ENCODE data around the gene TMEM121.

Gene TMEM121

DNA sequence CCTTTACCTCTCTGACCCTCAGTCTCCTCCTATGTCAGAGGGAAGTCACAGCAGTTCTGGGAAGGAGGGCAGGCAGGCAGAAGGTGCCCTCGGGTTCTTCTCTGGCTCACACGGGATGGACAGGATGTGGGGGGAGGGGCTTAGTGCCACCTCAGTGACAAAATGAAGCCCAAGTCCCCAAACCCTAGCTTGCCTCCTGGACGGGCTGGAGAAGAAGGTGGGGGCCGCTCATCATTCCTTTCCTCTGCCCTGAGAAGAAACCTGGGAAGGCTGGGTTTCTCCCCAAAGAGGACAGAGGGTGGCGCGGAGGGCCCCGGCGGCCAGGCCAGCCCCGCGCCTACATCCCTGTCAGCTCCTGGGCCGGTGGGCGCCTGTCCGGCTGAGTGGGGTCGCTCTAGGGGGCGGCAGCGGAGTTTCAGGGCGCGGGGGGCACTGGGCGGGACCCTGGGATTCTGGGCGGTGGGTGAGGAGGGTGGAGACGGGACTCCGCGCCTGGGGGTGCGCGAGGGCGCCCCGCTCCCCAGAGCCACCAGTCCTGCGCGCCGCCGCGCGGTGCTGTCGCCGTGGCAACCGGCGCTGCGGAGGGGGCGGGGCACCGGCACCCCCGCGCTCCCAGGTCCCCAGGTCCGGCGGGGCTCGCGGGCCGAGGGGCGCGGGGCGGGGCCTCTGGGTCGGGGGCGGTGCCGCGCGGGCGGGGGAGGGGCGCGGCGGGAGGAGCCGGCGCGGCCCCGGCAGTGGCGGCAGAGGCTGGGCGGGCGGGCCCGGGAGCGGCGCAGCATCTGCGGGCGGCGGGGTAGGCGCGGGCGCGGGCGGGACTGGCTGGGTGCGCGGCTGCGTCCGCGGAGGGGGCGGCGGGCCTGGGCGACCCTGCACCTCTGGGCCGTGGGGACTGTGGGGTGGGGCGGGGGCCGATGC, at the start of gene TMEM121:
Gene TMEM121 (plus strand): TSS at position 723 of the 915 bp plus-strand sequence. CDS start 2,252 bp downstream, outside the sequence.
- DNase-seq: peak; percentile 55

GRCh38 chr14:105476831-105477659, 49.3 kb upstream of the TMEM121 start:
- DNase-seq: no peak

DNA sequence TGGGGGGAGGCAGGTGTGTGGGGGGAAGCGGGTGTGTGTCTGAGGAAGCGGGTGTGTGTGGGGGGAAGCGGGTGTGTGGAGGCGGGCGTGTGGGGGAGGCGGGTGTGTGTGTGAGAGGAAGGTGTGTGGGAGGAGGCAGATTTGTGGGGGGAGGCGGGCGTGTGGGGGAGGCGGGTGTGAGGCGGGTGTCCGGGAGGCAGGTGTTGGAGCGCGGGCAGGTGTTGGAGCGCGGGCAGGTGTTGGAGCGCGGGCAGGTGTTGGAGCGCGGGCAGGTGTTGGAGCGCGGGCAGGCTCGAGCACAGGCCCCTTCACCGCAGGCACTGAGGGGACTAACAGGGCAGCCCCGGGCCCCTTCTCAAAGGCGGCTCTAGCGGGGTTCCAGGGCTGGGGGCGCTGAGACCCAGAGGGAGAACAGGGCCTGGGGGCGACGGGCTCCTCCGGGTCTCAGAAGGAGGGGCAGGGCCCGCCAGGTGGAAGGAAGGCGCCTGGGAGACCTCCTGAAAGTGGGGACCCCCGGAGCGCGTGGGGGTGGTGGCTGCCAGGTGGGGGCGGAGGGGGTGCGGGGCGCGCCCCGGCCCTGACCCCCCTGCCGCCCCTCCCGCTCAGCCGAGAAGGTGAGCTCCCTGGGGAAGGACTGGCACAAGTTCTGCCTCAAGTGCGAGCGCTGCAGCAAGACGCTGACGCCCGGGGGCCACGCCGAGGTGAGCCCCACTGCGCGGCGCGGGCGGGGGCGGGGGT, 48.6 kb upstream of the TMEM121 start:
- DNase-seq: peak; percentile 31

DNA sequence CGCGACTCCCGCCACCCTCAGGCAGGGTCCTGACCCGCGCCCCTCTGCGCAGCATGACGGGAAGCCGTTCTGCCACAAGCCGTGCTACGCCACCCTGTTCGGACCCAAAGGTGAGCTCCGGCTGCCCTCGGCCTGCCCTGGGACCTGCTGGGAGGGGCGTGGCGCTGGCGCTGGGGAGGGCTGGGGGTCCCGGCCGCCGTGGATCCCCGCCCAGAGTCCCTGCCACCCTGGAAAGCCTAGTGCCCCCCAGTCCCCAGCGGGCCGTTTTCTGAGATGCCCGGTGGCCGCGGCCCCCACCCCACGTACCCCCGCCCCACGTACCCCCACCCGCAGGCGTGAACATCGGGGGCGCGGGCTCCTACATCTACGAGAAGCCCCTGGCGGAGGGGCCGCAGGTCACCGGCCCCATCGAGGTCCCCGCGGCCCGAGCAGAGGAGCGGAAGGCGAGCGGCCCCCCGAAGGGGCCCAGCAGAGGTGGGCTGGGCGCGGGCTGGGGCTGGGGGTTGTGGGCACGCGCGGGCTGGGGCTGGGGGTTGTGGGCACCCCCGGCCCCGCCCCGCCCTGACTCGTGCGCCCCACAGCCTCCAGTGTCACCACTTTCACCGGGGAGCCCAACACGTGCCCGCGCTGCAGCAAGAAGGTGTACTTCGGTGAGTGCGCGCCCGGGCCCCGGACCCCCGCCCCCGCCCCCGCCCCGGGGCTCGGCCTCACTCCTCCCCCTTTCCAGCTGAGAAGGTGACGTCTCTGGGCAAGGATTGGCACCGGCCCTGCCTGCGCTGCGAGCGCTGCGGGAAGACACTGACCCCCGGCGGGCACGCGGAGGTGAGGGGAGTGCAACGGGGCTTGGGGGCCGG, 47.8 kb upstream of the TMEM121 start:
- no peak for DNase-seq

DNA sequence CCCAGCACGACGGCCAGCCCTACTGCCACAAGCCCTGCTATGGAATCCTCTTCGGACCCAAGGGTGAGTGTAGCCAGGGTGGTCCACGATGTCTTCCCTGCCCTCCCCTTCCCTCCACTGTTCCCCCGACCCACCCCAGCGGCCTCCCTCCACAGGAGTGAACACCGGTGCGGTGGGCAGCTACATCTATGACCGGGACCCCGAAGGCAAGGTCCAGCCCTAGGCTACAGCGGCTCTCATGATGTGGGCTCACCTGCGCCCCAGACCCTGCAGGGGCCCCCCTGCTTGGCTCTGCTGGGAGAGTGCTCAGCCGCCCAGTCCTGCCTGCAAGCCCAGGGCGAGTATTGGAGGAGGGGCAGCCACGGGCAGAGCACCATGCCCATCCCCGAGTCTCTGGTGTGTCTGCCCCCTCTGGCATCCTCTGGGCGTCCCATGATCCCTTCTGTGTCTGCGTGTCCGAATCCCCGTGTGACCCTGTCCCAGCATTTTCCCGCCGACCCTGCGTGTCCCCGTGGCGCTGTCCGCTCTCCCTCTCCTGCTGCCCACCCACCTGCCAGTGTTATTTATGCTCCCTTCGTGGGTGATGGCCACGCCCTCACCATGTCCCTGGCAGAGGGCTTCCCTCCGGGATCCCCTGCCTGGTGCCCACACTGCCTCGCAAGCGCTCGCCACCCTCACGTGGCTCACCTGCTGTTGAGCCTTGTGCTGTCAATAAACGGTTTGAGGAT, 46.8 kb upstream of the TMEM121 start:
- DNase-seq: peak; percentile 17

DNA sequence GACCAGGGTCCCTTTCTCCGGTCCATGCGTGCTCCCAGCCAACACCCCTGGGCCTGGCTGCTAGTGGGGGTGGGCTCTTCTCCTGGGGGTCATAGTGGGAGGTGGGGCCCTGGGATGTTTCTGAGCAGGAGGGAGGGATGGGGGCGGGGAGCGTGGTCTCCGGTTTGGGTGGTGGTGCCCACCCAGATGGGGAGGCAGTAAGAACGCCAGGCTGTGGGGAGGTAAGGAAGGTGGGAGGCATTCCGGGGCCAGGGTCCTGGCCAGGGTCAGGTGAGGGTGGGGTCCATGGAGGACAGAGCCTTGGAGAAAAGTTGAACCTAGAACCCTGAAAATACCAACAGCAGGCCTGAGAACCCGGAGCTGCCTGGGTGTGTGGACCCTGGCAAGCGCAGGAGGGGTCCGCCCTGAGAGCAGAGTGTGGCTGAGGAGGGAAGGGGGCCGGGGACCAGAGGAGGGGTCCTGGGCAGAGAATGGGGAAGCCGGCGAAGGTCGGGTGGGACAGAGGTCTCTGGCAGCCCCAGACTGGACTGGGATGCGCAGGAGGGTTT, 46.1 kb upstream of the TMEM121 start:
- DNase-seq: no peak

DNA sequence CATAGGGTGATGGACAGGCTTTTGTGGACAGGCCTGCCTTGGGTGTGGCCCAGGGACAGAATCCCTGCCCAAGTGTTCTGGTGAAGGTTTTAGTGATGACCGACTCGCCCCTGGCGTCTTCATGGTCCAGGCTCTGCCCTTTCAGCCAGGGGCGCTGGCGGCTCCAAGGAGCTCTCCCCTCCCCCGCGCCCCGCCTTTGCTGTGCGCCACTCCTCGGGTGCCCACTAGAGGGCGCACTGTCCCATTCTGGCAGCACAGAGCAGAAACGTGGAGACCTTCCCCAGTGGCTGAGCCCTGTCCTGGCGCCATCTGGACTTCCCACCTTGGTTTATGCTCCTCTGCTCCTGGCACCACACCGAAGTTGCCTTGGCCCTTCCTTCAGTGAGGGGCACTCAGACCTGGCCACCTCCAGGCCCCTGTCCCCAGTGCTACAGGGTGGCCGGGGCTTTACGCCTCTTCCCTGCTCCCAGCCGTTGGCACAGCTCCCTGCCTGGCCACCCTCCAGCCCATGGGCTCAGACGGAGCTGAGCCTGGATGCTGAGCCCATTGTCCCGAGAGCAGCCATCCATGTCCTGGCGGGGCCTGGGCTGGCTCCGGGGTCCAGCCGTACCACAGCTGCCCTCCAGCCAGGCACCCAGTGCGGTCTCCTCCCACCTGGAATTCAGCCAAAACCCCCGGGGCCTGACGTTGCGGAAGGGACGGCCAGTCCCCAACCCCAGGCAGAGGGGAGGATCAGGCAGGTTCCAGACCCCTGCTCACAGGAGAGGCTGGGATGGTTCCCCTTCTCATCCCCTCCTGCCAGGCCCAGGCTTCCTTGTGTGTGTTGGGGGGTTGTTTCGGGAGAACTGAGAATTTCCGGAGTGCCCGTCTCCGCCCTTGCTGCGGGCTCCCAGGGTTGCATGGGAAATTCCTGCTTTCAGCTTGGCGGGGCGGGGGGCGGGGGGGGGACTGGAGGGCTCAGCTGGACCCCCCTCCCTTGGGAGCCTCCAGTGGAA, 45.3 kb upstream of the TMEM121 start:
- DNase-seq: peak; percentile 86

DNA sequence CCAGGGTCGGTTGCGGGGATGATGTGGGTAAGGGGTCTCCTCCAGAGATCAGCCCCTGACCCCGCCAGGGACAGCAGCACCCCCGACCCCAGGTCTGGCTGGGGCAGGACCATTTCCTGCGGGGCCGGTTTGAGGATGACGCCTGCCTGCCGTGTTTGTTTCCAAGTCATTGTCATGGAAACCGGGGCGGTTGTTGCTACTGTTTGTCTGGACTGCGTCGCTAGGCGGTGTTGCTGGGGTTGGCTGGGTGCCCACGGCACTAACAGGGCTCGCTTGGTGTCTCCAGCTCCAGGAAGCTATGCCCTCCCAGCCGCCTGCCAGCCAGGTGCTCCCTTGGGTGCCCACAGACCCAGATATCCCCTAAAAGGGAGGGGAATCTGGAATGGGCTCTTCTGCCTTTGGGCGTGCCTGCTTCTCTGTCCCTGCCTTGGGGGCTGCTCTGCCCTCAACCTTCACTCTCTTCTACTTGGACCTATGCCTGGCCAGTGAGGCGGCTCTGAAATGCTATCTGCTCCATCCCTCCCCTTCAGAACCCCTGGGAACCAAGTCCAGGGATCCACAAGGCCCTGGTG, 44.4 kb upstream of the TMEM121 start:
- peak; percentile 96 for DNase-seq

GRCh38 chr14:105482486-105483110, 43.8 kb upstream of the TMEM121 start:
- no peak for DNase-seq

DNA sequence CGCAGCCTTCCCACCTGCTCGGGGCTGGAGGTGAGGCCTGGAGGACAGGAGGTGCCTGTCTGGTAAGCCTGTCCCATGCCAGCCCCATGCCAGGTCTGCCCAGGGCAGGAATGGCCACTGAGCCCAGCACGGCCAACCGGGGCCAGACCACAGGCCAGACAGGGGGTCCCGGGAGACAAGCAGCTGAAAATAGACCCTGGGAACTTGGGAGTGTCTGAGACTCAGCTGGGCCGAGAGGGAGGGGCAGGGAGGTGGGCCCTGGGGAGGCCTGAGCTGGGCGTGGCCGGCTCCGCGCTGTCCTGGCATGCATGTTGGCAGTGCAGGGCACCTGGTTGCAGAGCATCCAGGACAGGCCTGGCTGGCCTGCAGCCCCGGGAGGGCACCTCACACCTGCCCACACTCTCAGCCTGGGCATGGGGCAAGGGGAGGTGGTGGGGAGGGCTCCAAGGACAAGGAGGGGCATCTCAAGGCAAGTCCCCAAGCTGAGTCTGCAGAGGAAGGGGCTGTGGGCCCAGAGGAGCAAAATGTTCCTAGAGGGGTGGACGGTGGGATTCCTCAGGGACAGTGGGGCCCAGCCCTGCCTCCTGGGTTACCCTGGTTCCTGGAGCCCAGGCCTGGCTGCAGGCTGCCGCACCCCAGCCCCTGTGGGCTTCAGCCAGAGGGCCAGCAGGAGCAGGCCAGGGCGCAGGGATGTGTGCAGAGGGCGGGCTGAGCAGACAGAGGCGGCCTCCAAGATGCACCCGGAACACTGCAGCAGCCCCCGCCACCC, 42.9 kb upstream of the TMEM121 start:
- no peak for DNase-seq

DNA sequence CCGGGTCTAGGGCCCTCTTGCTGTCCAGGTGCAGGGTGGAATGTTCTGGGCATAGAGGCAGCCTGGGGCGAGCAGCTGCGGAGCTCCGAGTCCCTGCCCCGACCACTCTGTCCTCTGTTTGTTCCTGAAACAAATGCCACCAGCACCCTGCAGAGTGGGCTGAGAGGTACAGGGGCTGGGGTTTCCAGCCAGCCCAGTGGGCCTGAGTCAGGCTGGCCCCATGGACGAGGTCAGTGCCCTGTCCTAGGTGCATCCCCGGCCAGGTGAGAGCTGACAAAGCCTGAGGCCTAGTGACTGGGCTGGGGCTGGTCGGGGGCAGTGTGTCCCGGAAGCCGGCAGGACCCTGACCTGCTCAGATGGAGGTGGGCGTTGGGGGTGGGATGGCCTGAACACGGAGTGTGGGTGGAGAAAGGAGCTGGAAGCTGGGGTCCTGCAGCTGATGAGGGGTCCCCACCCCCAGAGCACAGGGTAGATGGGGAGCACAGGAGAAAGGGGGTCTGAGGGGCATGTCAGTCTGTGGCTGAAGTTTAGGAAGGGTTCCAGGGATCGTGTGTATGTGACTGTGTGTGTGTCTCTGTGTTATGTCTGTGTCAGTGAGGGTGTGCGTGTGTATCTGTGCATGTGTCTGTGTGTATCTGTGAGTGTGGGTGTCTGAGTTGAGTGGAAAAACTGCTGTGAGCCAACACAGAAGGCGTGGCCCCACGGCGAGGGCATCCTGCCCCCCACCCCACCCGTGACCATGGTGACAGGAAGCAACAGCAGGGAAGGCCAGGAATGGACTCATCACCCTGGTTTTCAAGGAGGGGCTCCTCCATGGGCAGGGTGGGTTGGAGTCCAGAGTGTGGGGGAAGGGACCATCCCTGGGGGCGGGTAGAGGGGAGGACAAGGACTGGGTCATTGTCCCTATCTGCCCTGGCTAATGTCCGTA, 42.0 kb upstream of the TMEM121 start:
- no peak for DNase-seq

DNA sequence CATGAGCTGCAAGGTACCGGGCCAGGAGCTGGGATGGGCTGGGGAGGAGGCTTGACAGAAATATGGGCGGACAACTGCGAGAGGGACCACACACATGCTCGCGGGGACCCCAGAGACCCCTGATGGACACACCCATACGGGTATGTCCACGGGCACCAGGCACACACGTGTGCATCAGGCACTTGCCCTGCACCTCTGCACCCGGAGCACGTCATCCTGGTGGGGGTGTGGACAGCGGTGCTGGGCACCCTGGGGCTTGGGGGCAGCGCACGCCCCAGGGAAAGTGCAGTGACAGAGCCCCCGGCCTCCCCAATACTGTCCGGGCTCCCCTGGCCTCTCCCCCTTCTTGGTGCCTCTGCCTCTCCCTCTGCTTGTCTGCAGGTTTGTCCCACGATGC, 41.4 kb upstream of the TMEM121 start:
- no peak for DNase-seq

- no peak for DNase-seq
These were observed 40.6 kb upstream of the TMEM121 start for GRCh38 chr14:105485739-105486162.

- no peak for DNase-seq
These were observed 40.0 kb upstream of the TMEM121 start, which contains the start of gene CRIP1 for GRCh38 chr14:105486163-105486973. Gene CRIP1, plus strand, starts transcription at chr14:105486886. Its CDS starts 374 bp downstream, at chr14:105487260.

DNA sequence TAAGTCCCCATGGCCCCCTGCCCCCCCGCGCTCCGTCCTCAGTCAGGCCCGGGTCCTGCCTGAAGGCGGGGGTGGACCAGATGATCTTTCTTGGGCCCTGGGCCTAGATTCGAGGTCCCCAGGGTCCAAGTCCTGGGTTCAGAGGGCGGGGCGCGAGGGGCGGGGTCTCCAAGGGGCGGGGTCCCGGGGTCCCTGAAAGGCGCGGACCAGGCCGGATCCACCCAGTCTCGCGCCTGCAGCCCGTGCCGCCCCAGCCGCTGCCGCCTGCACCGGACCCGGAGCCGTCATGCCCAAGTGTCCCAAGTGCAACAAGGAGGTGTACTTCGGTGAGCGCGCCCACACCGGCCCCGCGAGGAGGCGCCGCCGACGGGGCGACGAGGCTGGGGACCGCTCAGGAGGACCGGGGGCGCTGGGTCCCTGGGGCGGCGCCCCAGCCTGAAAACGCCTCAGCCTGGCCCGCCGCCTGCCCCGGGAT, 39.4 kb upstream of the TMEM121 start:
- DNase-seq: peak; percentile 53

Data from NCI-H345 (cell line).